SK-N-SH (cell line): ENCODE measurements around the gene SPAG4.

Experiments
- CHD2 ChIP-seq: fragments of 150-350 bp; IDR thresholded peaks from 2 replicates; pipeline ENCODE4 v1.6.1; 2018; ENCODE audit warnings: low read length; ENCODE audit not compliant: partially characterized antibody
- EP300 ChIP-seq, 2 experiments: IDR thresholded peaks; 2 replicates each; pipeline versions ENCODE4 v1.4.0 to v1.6.1; 2012; ENCODE audit warnings: borderline replicate concordance in 1 of 2, low read depth in 1 of 2, low read length in 1 of 2
- EZH2phosphoT487 ChIP-seq: fragments of 200-600 bp; sonication (generic); IDR thresholded peaks from 2 replicates; pipeline ENCODE4 v1.6.1; 2017; ENCODE audit warnings: low read depth, mixed run types, mild to moderate bottlenecking, antibody characterized with exemption, moderate library complexity, borderline replicate concordance
- FOSL2 ChIP-seq: IDR thresholded peaks from 2 replicates; pipeline ENCODE4 v1.4.0; 2012; ENCODE audit warnings: low read depth, mild to moderate bottlenecking, moderate library complexity, borderline replicate concordance
- FOXM1 ChIP-seq: IDR thresholded peaks from 2 replicates; pipeline ENCODE4 v1.4.0; 2012; ENCODE audit warnings: low read depth, mild to moderate bottlenecking
- GABPA ChIP-seq: IDR thresholded peaks from 2 replicates; pipeline ENCODE4 v1.4.0; 2012; ENCODE audit warnings: low read depth, mild to moderate bottlenecking
- JUND ChIP-seq: IDR thresholded peaks from 2 replicates; pipeline ENCODE4 v1.4.0; 2012
- NRF1 ChIP-seq: IDR thresholded peaks from 2 replicates; pipeline ENCODE4 v1.6.1; 2012; ENCODE audit warnings: low read depth, mild to moderate bottlenecking, low read length
- PBX3 ChIP-seq: IDR thresholded peaks from 2 replicates; pipeline ENCODE4; 2012
- POLR2AphosphoS5 ChIP-seq: IDR thresholded peaks from 2 replicates; pipeline ENCODE4 v1.6.1; 2012; ENCODE audit warnings: low read depth, low read length
- RCOR1 ChIP-seq: fragments of 150-350 bp; IDR thresholded peaks from 2 replicates; pipeline ENCODE4 v1.6.1; 2017; ENCODE audit warnings: antibody characterized with exemption, low read length
- REST ChIP-seq: IDR thresholded peaks from 2 replicates; pipeline ENCODE4 v1.6.1; 2012; ENCODE audit warnings: mild to moderate bottlenecking, low read depth, low read length, moderate library complexity
- SIN3A ChIP-seq: IDR thresholded peaks from 2 replicates; pipeline ENCODE4 v1.6.1; 2012; ENCODE audit warnings: low read depth, mild to moderate bottlenecking, low read length, moderate library complexity, borderline replicate concordance
- TF ChIP-seq, protein P1 (sequence below): fragments of 200-600 bp; sonication (generic); IDR thresholded peaks from 2 replicates; pipeline ENCODE4 v1.6.1; 2017; ENCODE audit warnings: antibody characterized with exemption, mild to moderate bottlenecking, moderate library complexity

DNA sequence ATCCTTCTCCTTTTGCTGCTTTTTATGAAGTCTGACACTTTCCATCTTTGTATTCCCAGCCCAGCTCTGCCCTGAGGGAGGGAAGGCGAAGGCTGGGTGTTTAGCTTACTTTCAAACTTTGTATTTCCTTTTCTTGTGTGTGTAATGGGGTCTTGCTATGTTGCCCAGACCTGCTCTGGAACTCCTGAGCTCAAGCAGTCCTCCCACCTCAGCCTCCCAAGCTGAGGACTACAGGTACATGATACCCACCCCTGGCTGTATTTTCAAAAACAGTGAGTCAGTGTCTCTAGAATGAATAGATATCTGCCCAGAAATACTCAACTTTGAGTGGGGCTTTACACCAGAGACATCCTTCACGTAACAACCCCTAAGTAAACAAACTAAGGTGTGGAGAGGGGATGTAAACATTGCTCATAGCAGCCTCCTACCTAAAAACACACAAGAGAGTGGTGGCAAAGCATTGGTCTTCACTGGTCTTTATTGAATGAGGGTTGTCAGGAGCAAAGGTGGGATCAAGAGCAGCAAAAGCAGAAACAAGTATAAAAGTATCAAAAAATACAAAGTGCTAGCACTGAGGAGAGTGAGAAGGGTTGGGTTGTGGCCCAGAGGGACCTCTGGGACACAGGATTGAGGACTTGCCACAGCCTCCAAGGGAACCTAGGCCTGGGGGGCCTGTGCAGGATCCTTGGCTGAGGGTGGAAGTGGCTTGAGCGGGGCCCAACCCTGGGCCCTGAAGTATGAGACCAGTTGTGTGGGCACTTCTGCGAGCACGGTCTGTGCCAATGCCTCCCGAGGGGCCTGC, 10.2 kb downstream of the SPAG4 start:
- TF ChIP-seq PBX3, result no peak
- TF ChIP-seq, protein P1, sequence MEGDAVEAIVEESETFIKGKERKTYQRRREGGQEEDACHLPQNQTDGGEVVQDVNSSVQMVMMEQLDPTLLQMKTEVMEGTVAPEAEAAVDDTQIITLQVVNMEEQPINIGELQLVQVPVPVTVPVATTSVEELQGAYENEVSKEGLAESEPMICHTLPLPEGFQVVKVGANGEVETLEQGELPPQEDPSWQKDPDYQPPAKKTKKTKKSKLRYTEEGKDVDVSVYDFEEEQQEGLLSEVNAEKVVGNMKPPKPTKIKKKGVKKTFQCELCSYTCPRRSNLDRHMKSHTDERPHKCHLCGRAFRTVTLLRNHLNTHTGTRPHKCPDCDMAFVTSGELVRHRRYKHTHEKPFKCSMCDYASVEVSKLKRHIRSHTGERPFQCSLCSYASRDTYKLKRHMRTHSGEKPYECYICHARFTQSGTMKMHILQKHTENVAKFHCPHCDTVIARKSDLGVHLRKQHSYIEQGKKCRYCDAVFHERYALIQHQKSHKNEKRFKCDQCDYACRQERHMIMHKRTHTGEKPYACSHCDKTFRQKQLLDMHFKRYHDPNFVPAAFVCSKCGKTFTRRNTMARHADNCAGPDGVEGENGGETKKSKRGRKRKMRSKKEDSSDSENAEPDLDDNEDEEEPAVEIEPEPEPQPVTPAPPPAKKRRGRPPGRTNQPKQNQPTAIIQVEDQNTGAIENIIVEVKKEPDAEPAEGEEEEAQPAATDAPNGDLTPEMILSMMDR, result no peak
- no peak for TF ChIP-seq EP300 (IDR thresholded peaks at IDR 0.05; ENCODE audit: borderline replicate concordance in 1 of 2, low read depth in 1 of 2, low read length in 1 of 2)
- TF ChIP-seq NRF1, result no peak
- no peak for TF ChIP-seq EZH2phosphoT487
- no peak for TF ChIP-seq GABPA
- no peak for TF ChIP-seq JUND
- TF ChIP-seq SIN3A, result no peak
- TF ChIP-seq CHD2, result no peak
- TF ChIP-seq POLR2AphosphoS5, result no peak
- TF ChIP-seq REST, result no peak
- no peak for TF ChIP-seq FOSL2
- no peak for TF ChIP-seq RCOR1
- no peak for TF ChIP-seq FOXM1
